Mesothelial cell of epicardium (in vitro differentiated cells): ENCODE results near the gene RNF157. TPM values are rescaled to one million over a fixed set of nuclear protein-coding genes. Genes with fewer than 3 reads are reported as not detected.
"Not testable (repeated sequence)": the region's sequence is repeated elsewhere in the genome, so short reads cannot be mapped to it uniquely, and the experiment has no call there.

Source experiments
- DNase-seq, 2 experiments: peaks; one replicate each; pipeline ENCODE4 v3.0.0; 2021; ENCODE audit warnings: low spot score in 2 of 2; ENCODE audit not compliant: unreplicated experiment in 2 of 2
- H3K27ac Mint-ChIP-seq: 2 replicates; pipeline ENCODE4 v1.8.0; 2021; ENCODE audit warnings: mixed read lengths
- H3K27me3 Mint-ChIP-seq: 2 replicates; pipeline ENCODE4 v1.8.0; 2021; ENCODE audit warnings: low read depth, mixed read lengths
- H3K36me3 Mint-ChIP-seq: 2 replicates; pipeline ENCODE4 v1.8.0; 2021; ENCODE audit warnings: mixed read lengths
- H3K4me1 Mint-ChIP-seq: 2 replicates; pipeline ENCODE4 v1.8.0; 2021; ENCODE audit warnings: mixed read lengths
- H3K4me3 Mint-ChIP-seq: 2 replicates; pipeline ENCODE4 v1.8.0; 2021; ENCODE audit warnings: mild to moderate bottlenecking, moderate library complexity, mixed read lengths
- H3K9me3 Mint-ChIP-seq: 2 replicates; pipeline ENCODE4 v1.8.0; 2021; ENCODE audit warnings: mixed read lengths
- CTCF ChIP-seq: fragments of 200-600 bp; sonication (generic); IDR thresholded peaks from one replicate; pipeline ENCODE4 v1.5.0; 2021; ENCODE audit warnings: antibody characterized with exemption; ENCODE audit not compliant: unreplicated experiment
- total RNA-seq: library from RNA; stranded (reverse); gene quantifications from 3 replicates; pipeline ENCODE4 v1.2.1, GENCODE V29; 2021

The RNF157 gene
- total RNA-seq, 1 donor from 2014 or later, result 8.0 TPM

- Mint-ChIP-seq H3K36me3 (no peaks in the 10 kb centered on the region), H3K4me3 (no peak overlapping the region), H3K27ac (peak overlapping the region; percentile 91), H3K27me3 (no peaks in the 10 kb centered on the region), H3K4me1 (peaks cover 39% of the 10 kb centered on the region), H3K9me3 (no peaks in the 10 kb centered on the region)
- TF ChIP-seq CTCF, result no peak
- DNase-seq, result no peak
Measured at GRCh38 chr17:76263896-76264295, 23.6 kb upstream of the RNF157 start.

GRCh38 chr17:76262732-76263344 lies 22.5 kb upstream of the RNF157 start:
- DNase-seq, result no peak
- TF ChIP-seq CTCF, result no peak
- H3K4me1 Mint-ChIP-seq, result peaks cover 35% of the 10 kb centered on the region
- H3K27ac Mint-ChIP-seq, result peak overlapping the region; percentile 91
- H3K4me3 Mint-ChIP-seq, result no peak overlapping the region
- no peaks in the 10 kb centered on the region for H3K9me3 Mint-ChIP-seq
- H3K36me3 Mint-ChIP-seq, result no peaks in the 10 kb centered on the region
- H3K27me3 Mint-ChIP-seq, result no peaks in the 10 kb centered on the region

- Mint-ChIP-seq H3K36me3 (no peaks in the 10 kb centered on the region), H3K27me3 (no peaks in the 10 kb centered on the region), H3K27ac (no peak overlapping the region), H3K4me3 (no peak overlapping the region), H3K9me3 (peaks cover 3% of the 10 kb centered on the region), H3K4me1 (peaks cover 27% of the 10 kb centered on the region)
- DNase-seq, result no peak
- TF ChIP-seq CTCF, result no peak
Measured at GRCh38 chr17:76261421-76262215, 21.3 kb upstream of the RNF157 start.

GRCh38 chr17:76260669-76261068 lies 20.4 kb upstream of the RNF157 start:
- Mint-ChIP-seq H3K9me3 (peaks cover 3% of the 10 kb centered on the region), H3K4me1 (peaks cover 26% of the 10 kb centered on the region), H3K4me3 (no peak overlapping the region), H3K36me3 (no peaks in the 10 kb centered on the region), H3K27me3 (no peaks in the 10 kb centered on the region), H3K27ac (no peak overlapping the region)
- TF ChIP-seq CTCF, result no peak
- no peak for DNase-seq

GRCh38 chr17:76260220-76260619 lies 19.9 kb upstream of the RNF157 start:
- TF ChIP-seq CTCF, result no peak
- no peak overlapping the region for H3K27ac Mint-ChIP-seq

GRCh38 chr17:76256430-76257050 lies 16.2 kb upstream of the RNF157 start:
- H3K27ac Mint-ChIP-seq, H3K27me3 Mint-ChIP-seq, H3K4me3 Mint-ChIP-seq, H3K36me3 Mint-ChIP-seq, DNase-seq, H3K9me3 Mint-ChIP-seq: not testable (repeated sequence)
- H3K4me1 Mint-ChIP-seq, result peaks cover 15% of the 10 kb centered on the region

More at GRCh38 chr17:76260220-76260619, 19.9 kb upstream of the RNF157 start:
- no peaks in the 10 kb centered on the region for H3K27me3 Mint-ChIP-seq
- H3K36me3 Mint-ChIP-seq, result no peaks in the 10 kb centered on the region
- H3K9me3 Mint-ChIP-seq, result peaks cover 3% of the 10 kb centered on the region
- peaks cover 26% of the 10 kb centered on the region for H3K4me1 Mint-ChIP-seq
- DNase-seq, result no peak
- H3K4me3 Mint-ChIP-seq, result no peak overlapping the region
